ENCODE data around the gene ZFY.

The ZFY gene

DNA sequence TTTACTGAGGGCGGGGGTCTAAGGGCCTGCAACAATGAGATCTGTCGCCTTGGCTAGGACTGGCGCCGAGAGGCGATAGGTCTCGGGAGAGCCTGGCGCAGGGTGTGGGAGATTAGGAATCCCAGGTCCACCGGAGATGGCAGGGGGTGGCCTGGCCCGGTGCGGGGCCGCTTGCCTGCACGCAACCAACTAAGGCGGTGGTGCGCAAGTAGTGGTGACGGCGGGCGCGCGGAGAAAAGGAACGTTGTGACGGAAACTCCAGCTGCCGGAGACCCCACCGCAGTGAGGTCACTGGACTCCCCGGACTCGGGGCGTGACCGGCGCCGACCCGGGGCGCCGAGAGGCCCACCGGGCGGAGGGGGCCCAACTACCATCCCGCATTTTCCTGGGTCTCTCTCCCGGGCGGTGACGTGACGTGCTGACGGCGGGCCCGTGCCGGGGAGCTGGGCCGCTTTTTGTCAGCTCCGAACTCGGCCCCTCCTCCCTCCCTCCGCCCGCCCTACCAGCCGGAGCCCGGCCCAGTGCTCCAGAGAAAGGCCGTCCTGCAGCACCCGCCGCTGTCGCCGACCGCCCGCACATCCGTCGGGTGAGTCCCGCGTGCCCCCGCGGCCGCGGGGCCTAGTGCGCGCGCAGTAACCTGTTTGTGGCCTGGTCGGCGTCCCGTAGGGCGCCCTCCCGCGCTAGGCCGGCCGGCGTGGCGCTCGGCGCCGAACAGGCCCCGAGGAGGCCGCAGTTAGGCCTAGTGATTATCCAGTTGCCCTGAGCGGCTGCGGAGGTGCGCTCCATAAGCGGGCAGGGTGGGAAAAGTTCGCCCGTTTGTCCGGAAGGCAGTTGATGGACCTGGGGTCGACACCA lies at the start of gene ZFY:
Gene ZFY, plus strand, starts transcription at position 521 of the 855 bp plus-strand sequence. CDS start 18,556 bp downstream, outside the sequence.
- no peak for DNase-seq (ENCODE audit: low read depth)

DNA sequence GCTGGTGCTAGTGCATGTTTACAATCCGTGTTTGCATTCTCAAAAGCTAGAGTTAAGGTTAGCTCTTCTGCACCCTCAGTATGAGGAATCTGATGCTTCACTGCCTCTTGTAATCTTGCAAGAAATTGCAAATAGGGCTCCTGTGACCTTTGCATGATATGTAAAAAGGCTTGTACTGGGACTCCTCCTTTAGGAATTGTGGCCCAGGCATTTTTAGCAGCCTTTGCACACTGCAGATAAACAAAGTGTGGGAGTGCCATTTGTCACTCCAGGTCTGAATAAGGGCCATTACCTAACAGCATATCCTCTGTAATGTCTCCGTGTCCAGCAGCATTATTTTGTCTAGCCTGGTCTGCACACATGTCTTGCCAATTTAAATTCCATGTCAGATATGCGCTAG lies 49.3 kb upstream of the ZFY start:
- DNase-seq (ENCODE audit: low read depth) = no peak

DNA sequence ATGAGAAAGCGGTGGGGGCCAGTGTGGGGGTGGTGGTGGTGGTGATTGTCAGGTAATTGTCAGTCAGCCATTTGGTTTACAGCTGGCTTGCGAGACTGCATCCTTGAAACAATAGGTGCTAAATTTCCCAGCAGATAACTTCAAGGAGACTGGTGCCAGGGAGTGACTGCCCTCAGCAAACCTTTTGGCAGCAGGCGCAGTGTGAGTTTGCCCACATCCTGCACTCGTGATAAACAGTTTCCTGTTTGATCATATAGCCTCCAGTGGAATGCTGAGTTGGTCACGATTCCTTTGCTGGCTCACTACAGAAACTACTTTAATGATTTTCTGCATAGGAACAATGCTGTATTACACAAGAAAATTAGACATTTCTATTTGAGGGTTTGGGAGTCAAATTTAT lies 47.8 kb upstream of the ZFY start:
- DNase-seq (ENCODE audit: low read depth) = no peak

DNA sequence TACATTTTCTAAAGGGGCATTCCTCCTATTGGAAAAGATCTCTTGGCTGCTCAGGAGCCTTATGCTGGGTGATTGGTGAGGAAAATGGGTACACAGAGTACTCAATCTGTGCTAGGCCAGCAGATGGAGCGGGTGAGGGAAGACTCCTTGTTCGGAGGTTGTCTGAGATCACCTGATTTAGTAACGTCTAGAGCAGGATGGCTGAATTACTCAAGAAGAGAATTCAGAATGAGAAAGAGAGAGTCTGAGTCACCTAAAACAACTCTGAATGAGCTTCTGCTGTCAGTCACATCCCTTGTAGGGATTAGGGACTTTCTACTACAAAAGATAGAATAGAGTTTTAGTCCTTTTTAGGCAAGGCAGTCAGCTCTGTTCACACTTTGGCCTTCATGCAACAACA lies 47.2 kb upstream of the ZFY start:
- no peak for DNase-seq (ENCODE audit: low read depth)

DNA sequence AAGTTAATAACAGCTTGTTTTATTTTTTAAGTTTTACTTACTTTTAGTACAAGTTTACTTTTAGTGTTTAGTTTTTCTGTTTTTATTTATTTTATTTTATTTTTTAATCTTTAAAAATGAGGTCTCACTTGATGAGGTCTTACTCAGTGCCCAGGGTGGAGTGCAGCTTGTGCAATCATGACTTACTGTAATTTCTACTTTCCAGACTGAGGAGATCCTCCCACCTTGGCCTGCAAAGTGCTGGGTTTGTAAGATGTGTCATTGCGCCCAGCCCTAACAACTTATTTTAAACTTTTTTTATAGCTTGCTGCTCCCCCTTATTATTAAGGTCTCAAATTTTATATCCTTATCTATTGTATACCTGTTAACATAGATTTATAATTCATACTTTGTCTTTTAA lies 41.7 kb upstream of the ZFY start:
- DNase-seq (ENCODE audit: low read depth) = no peak

DNA sequence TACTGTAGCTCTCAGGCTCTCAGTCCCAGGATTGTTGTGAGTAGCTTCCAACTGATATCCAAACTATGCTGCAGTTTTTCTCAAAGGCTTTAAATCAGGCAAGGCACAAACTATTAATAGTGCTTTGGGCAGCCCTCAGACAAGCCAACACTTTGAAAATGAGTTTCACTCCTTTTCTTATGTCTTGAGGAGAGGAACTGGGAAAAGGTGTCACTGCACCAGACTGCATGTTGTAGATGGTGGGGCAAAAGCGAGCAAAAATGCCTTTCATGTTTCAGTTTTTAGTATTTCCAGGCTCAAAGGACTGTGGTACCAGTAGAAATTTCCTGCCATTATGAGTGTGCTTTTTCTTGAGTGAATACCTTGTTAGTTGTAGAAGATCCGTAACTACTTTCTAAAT lies 39.1 kb upstream of the ZFY start:
- DNase-seq (ENCODE audit: low read depth) = no peak

DNA sequence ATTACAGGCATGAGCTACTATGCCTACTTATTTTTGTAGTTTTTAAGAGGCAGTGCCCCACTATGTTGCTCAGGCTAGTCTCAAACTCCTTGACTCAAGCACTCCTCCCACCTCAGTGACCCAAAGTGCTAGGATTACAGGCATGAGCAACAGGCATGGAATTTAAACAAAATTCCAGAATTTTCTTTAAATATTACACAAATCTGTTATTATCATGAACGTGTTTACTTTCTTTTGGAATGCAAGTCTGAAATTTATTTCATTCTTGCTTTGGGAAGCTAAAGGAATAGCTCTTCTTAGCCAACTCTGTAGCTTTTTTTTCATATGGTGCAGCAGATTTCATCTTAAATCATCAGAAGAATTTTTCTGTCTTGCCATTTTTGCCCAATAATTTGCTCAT lies 27.8 kb upstream of the ZFY start:
- no peak for DNase-seq (ENCODE audit: low read depth)

DNA sequence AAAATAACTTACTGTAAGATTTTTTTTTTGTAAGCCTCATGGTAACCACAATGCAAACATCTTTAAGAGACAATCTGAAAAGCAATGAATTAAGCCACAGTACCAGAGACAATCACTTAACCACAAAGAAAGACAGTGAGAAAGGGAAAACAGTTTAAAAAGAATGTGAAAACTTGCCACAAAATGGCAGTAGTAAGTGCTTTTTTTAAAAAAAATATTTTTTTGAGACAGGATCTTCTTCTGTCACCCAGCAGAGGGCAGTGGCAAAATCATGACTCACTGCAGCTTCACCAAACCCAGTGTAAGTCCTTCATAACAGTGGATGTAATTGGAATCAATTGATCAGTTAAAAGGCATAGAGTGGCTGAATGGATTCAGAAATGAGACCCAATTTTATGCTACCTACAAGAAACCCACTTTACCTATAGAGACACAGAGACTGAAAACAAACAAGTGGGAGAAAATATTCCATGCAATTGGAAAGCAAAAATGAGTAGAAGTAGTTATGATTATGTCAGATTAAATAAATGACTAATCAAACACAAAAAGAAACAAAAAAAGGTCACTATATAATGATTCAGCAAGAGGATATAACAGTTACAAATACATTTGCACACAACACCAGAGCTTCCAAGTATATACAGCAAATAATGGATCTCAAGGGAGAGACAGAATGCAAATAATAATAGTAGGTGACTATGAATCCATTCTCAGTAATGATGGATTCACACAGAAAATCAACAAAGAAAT lies 21.9 kb upstream of the ZFY start:
- DNase-seq (ENCODE audit: low read depth) = no peak

DNA sequence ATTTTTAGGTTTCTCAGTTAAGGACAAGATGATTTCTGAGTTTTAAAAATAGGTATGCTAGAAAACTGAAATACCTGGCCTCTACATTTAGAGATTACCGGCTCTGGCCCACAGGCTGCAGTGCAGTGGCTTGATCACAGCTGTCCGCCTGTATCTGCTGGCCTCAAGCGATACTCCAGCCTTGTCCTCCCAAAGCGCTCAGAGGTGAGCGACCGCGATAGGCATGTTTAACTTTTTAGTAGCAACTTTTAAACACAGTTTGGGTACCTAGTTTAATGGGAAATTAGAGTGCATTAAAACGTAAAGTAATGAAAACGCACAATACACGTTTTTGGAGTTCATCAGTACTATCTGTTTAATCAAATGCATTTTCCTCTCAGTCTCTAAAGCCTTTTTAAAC lies 1.1 kb upstream of the ZFY start:
- DNase-seq (ENCODE audit: low read depth) = no peak

DNA sequence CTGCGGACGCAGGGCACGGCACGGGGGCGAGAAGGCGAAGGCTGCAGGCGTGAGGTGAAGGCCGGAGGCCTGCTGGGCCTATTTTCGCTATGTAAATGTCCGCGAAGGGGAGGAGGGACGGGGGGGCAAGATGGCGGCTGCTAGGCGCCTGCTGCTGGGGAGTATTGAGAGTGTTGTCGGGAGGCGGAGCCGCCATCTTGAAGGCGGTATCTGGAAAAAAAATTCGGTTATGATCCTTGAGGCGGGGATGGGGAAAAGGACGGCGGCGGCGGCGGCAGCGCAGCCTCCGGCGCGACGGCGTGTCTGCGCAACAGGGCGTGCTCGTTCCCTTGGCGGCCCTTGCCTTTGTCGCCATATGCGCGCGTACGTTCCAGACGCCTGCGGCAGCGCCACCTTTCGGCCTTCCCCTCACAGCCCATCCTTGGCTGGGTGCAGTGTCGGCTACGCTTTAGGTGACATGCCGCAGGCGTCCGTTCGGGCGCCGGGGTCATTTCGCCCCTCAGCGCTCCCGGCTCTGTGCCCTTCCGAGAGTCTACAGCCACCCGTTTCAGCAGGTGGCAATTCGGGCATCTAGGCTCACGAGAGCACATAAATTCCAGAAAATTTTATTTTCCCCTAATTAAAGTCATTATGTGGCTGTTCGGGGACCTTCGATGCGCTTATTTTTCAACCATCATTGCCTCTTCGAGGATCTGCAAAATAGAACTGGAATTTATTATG lies 695 bp downstream of the ZFY start:
- no peak for DNase-seq (ENCODE audit: low read depth)

DNA sequence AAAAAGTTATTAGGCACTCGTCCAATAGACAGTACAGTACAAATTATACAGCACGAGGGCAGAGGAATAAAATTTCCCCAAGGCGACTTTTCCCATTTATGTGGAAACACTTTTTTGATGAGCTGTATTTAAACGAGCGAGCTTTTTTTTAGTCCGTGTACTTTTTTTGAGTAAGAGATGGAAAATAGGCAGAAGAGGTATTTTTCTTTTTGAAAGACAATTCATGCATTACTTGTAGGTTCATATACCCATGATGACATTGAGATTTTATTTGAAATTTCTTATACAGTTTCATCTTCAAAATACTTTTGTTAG lies 1.2 kb downstream of the ZFY start:
- DNase-seq (ENCODE audit: low read depth) = no peak

DNA sequence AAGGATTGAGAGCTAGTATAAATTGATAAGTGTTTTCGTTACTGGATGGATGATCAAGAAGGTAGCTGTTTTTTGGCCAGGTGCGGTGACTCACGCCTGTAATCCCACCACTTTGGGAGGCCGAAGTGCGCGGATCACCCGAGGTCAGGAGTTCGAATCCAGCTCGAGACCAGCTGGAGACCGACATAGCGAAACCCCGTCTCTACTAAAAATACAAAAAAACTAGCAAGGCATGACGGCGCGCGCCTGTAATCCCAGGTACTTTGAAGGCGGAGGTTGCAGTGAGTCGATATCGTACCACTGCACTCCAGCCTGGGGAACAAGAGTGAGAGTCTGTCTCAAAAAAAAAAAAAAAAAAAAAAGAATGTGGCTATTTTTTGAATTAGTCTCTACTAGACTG lies 2.0 kb downstream of the ZFY start:
- DNase-seq (ENCODE audit: low read depth) = no peak

DNA sequence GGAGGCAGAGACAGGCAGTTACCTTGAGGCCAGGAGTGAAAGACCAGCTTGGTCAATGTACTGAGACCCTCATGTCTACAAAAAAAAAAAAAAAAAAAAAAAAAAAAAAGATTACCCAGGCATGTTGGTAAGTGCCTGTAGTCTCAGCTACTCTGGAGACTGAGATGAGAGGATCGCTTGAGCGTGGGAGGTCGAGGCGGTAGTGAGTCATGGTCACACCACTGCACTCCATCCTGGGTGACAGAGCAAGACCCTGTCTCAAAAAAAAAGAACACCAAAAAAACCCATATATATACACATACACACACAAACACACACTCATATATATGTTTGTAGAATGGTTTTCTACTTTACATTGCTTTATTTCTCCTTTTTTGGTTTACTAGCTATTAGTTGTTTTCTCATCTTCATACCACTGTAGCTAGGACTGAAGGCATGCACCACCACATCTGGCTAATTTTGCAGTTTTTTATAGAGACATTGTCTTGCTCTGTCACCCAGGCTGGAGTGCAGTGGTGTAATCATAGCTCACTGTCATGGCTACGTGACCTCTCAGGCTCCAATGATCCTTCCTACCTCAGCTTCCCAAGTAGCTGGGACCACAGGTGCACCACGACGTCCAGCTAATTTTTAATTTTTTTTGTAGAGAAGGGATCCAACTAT lies 14.5 kb downstream of the ZFY start:
- no peak for DNase-seq (ENCODE audit: low read depth)

DNA sequence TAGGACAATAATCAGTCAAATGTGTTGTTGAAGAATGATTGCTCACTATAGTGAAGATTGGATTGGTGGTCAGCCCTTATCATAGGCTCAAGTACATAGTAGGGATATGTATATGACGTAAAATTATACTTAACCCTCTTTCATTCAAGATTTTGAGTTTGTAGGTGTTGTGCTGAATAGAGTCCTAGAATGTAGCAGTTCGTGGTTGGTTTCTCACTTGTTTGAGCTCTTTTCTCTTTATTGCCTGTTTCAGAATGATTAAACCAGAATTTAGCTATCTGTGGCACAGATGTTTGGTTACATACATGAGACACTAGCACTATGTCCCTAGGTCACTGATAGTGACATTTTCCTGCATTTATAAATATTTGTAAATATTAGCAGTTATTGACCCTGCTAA lies 15.5 kb downstream of the ZFY start:
- no peak for DNase-seq (ENCODE audit: low read depth)

DNA sequence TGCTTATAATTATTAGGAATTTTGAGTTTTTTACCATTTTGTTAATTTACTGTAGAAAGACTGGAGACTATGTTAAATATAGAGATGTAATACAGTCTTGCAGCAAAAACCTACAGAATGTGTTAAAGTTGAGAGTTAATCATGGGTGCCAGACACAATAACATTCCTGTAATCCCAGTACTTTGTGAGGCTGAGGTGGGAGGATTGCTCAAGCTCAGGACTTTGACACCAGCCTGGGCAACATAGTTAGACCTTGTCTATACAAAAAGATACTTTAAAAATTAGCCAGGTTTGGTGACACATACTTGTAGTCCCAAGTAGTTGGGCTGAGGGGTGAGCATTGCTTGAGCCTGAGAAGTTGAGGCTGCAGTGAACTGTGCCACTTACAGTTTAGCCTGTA lies 17.7 kb downstream of the ZFY start:
- DNase-seq (ENCODE audit: low read depth) = no peak

DNA sequence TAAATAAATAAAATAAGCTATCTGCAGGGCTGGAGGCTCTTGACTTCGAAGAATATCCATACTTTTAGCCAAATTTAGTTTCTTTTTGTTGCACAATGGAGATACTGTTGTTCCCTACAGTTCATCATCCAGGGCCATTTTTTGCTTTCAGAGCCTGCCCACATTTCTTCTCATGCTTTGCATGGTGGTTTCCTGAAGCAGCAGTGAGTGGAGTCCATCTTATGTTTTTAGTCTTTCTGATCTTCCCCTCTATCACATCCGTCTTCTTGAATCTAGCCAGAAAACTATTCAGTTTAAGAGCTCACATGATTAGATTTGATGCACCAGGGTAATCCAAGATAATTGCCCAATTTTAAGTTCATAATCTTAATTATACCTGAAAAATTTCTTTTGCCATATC lies 19.6 kb downstream of the ZFY start:
- no peak for DNase-seq (ENCODE audit: low read depth)

DNA sequence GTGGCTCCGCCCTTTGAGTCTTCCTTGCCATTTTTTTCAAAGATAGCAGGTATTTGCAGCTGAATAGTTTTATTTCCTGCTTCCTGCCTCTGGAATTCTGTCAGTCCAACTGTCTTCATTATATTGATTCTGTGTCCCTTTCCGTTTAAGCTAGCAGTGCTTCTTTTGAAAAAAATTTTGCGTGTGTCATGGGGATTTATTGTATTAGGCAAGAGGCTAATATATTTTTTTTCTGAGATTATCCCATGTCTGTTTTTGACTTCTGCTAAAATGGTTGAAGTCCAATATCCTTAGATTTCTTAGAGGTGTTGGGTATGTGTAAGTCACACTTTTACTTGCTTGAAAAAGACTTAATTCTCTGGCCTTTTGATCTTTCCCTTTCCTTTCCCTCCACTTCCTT lies 20.4 kb downstream of the ZFY start:
- no peak for DNase-seq (ENCODE audit: low read depth)

DNA sequence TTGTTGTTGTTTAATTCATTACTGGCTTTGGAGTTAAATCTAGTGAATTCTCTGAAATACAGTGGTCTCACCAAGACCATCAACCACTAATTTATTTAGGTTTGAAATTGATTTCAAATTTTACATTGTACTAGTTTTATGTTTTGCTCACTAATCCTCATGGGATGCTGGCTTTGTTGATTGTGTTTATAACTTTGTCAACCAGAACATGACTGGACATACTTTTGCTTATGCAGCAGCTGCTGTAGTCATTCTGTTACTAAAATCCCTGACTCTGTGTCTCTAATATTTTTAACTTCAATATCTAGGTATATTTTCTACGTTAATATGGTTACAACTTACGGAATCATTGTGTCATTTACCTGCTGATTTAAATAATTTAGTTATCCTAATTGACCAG lies 26.9 kb downstream of the ZFY start:
- DNase-seq (ENCODE audit: low read depth) = no peak

DNA sequence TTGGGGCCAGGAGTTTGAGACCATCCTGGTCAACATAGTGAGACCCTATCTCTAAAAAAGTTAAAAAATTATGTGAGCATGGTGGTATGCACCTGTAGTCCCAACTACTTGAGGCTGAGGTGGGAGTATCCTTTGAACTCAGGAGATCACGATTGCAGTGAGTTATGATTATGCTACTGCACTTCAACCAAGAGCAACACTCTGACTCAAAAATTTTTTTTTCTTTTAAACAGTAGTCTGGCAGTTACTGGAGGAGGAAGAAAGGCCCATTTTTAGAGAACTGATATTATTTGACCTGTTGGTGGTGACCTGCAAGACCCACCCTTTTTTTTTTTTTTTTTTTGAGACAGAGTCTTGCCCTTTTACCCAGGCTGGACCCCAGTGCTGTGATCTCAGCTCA lies 29.6 kb downstream of the ZFY start:
- no peak for DNase-seq (ENCODE audit: low read depth)

DNA sequence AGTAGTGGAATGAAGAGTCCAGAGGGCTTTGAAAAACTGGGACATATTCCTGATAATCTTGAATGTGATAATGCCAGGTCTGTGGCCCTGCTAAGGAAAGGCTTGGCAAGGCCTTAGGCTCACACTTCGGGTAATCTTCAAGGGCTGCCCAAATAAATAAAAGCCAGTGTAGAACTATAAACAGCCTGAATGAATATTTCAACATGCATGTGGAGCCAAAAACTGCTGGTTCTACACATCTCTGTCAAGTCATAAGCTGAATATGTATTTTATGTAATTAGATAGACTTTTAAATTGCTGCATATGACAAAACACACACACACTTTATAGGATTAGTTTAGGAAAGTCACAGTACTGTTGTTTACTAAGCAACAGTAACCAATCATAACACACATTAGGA lies 30.4 kb downstream of the ZFY start:
- no peak for DNase-seq (ENCODE audit: low read depth)

DNA sequence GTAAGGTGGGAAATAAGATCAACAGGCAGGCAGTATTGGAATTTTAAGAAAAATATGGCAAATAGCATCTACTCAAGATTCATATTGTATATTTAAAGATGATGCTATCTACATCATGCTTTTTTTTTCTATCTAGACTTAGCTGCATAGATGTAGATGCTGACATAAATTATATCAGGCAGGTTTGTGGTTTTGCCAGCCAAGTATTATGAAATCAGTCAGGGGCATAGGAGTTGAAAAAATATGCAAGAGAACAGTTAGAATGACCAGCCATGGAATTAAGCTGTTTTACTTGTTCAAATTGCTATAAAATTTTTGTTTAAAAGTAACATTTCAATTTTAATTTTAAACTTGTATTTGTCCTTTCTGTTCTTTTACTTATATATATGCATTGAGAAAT lies 34.4 kb downstream of the ZFY start:
- DNase-seq (ENCODE audit: low read depth) = no peak

DNA sequence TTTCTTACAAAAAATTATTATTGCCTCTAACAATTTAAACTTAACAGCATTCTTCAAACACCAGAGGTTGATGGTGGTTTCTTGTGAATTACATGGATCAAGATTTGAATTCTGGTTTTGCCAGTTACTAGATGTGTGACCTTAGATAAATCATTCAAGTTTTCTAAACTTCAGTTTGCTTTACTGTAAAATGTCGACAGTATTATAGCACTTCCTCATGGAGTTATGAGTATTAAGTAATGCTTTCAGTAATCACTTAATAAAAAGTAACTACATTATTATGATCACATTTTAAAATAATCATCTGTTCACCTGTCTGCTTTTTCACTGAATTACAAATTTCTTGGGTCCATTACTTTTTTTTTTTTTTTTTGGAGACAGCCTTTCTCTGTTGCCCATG lies 37.5 kb downstream of the ZFY start:
- no peak for DNase-seq (ENCODE audit: low read depth)

Data from GM04503 (cell line).